Thyroid gland (tissue), 4 donors: ENCODE data around the gene LLPH. TPM values are rescaled to one million over a fixed set of nuclear protein-coding genes. Genes with fewer than 3 reads are reported as not detected.

Source experiments
- DNase-seq, 2 donors: peaks; one replicate each; pipeline ENCODE4 v3.0.0-alpha.2; 2019
- H3K27ac ChIP-seq, 3 donors: fragments of 200-600 bp; sonication (generic); 1 replicate in 2 of 3; 2 replicates in 1 of 3; pipeline ENCODE4 v1.5.1; 2016 to 2019; ENCODE audit warnings: mild to moderate bottlenecking in 1 of 3, moderate library complexity in 1 of 3
- H3K27me3 ChIP-seq: fragments of 200-600 bp; sonication (generic); one replicate; pipeline ENCODE4 v1.5.1; 2019
- H3K36me3 ChIP-seq, 2 donors: fragments of 200-600 bp; sonication (generic); one replicate each; pipeline ENCODE4 v1.5.1; 2016 to 2019
- H3K4me1 ChIP-seq, 2 donors: fragments of 200-600 bp; sonication (generic); one replicate each; pipeline ENCODE4 v1.5.1; 2017 to 2019
- H3K4me3 ChIP-seq, 3 donors: fragments of 200-600 bp; sonication (generic); replicated peaks in 1 of 3; 1 replicate in 2 of 3; 2 replicates in 1 of 3; pipeline ENCODE4 v1.5.1; 2016; ENCODE audit warnings: mild to moderate bottlenecking in 1 of 3
- H3K9me3 ChIP-seq: fragments of 200-600 bp; sonication (generic); one replicate; pipeline ENCODE4 v1.5.1; 2017
- POLR2A ChIP-seq, 2 donors: fragments of 450-650 bp; IDR thresholded peaks; one replicate each; pipeline ENCODE4 v1.6.1; 2017; ENCODE audit warnings: antibody characterized with exemption in 2 of 2, mild to moderate bottlenecking in 2 of 2, moderate library complexity in 1 of 2
- WGBS, 2 donors: methylation state at CpG; one replicate each; pipeline ENCODE4 v1.1.5; 2017; 5-methylcytosine and 5-hydroxymethylcytosine counted together
- intact Hi-C: fragments of 100-400 bp; cut with DNase I; formaldehyde crosslinking; loops from one replicate; pipeline ENCODE4 v1.15.1; 2023
- total RNA-seq, 4 donors: library from RNA; depleted of rRNA; stranded (reverse); fragments of >200 nt; gene quantifications; one replicate each; pipeline ENCODE4 v1.2.3, GENCODE V29; 2016
- TF ChIP-seq, protein P1 (sequence below), 6 experiments: fragments of 200-600 bp in 3 of 6; fragments of 450-650 bp in 3 of 6; sonication (generic) in 3 of 6; IDR thresholded peaks; one replicate each; pipeline ENCODE4 v1.5.1; 2016 to 2019; ENCODE audit warnings: antibody characterized with exemption in 6 of 6, mild to moderate bottlenecking in 2 of 6, inconsistent platforms in 1 of 6, moderate library complexity in 1 of 6

The LLPH gene
- total RNA-seq, 4 donors from 2014 or later: 4.5 to 15.0 (median 6.3) TPM

DNA sequence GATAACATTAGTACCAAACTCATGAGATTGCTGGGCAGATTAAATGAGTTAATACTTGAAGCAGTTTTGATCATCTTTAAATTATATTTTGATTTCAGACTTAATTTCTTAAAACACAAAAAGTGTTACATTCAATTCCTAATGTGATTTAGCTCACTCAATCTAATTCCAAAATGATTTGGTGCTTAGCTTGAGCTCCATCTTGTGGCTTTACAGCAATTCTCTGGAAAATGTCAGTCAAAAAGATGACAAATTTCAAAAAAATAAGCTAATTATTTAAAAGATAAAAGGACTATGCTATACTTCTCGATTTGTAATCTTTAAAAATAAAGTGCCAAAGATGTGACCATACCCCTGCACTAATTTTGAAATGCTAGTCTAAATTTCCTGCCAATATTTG lies 10.1 kb downstream of the LLPH start:
- Histone ChIP-seq H3K27me3 (no peaks in the 10 kb centered on the region), H3K4me3 (no peak overlapping the region), H3K36me3 (peaks cover 7 to 15% of the 10 kb centered on the region in 2 donors), H3K27ac (no peak overlapping the region), H3K9me3 (no peaks in the 10 kb centered on the region), H3K4me1 (no peaks in the 10 kb centered on the region)
- DNase-seq: no peak
- WGBS, 2 donors: 78 to 96% methylated on average over 1 of the region's 1 CpG
- TF ChIP-seq, protein P1, sequence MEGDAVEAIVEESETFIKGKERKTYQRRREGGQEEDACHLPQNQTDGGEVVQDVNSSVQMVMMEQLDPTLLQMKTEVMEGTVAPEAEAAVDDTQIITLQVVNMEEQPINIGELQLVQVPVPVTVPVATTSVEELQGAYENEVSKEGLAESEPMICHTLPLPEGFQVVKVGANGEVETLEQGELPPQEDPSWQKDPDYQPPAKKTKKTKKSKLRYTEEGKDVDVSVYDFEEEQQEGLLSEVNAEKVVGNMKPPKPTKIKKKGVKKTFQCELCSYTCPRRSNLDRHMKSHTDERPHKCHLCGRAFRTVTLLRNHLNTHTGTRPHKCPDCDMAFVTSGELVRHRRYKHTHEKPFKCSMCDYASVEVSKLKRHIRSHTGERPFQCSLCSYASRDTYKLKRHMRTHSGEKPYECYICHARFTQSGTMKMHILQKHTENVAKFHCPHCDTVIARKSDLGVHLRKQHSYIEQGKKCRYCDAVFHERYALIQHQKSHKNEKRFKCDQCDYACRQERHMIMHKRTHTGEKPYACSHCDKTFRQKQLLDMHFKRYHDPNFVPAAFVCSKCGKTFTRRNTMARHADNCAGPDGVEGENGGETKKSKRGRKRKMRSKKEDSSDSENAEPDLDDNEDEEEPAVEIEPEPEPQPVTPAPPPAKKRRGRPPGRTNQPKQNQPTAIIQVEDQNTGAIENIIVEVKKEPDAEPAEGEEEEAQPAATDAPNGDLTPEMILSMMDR (IDR thresholded peaks at IDR 0.05): no peak
- no peak for TF ChIP-seq POLR2A (IDR thresholded peaks at IDR 0.05)
- intact Hi-C loops: no loop called here

- H3K27me3 ChIP-seq: no peaks in the 10 kb centered on the region
- DNase-seq: no peak
- no peak overlapping the region for H3K4me3 ChIP-seq
- intact Hi-C loops: no loop called here
- TF ChIP-seq, protein P1 (IDR thresholded peaks at IDR 0.05): no peak
- no peak for TF ChIP-seq POLR2A (IDR thresholded peaks at IDR 0.05)
- H3K36me3 ChIP-seq: peaks cover 7 to 15% of the 10 kb centered on the region in 2 donors
- H3K4me1 ChIP-seq: no peaks in the 10 kb centered on the region
- no peaks in the 10 kb centered on the region for H3K9me3 ChIP-seq
- WGBS, 2 donors: 91 to 92% methylated on average over 1 of the region's 1 CpG
- H3K27ac ChIP-seq: no peak overlapping the region
These were observed 10.7 kb downstream of the LLPH start for GRCh38 chr12:66119870-66120241.

DNA sequence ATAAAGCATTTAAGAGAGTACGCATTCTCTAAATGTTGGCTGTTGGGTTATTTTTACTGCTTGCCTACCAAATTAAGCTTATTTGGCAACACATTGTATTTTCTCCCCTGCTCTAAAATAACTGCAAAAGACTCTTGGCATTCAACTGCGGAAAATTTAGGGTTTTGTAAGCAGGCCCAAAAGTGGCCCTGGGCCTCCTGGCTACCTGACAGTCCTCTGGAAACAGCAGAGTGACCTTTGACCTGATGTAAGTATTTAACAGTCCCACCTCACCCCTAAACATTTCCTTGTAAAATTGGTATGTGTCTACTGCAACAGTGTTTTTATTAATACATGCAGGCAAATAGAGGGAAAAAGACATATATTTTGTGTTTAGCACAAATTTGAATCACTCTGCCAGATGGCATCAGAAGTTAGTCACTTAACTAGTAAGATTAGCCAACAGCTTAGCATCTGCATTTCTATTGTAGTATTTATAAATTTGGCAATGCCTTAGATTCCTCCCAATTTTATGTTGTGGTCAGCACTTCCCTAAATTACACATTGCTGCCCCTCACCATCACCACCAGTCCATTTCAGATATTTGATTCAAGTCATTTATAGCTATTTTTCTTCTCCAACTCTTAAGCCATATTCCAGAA lies 11.2 kb downstream of the LLPH start:
- no peak for DNase-seq
- intact Hi-C loops: no loop called here
- H3K4me3 ChIP-seq: no peak overlapping the region
- no peak for TF ChIP-seq POLR2A (IDR thresholded peaks at IDR 0.05)
- TF ChIP-seq, protein P1 (IDR thresholded peaks at IDR 0.05): no peak
- H3K36me3 ChIP-seq: peaks cover 5 to 12% of the 10 kb centered on the region in 2 donors
- no peaks in the 10 kb centered on the region for H3K4me1 ChIP-seq
- 89 to 95% methylated on average over 2 of the region's 2 CpGs for WGBS, 2 donors
- no peaks in the 10 kb centered on the region for H3K9me3 ChIP-seq
- H3K27me3 ChIP-seq: no peaks in the 10 kb centered on the region
- no peak overlapping the region for H3K27ac ChIP-seq

- intact Hi-C loops: no loop called here
- TF ChIP-seq, protein P1 (IDR thresholded peaks at IDR 0.05): no peak
- no peak for TF ChIP-seq POLR2A (IDR thresholded peaks at IDR 0.05)
- Histone ChIP-seq H3K36me3 (peaks cover 3 to 5% of the 10 kb centered on the region in 2 donors), H3K27me3 (no peaks in the 10 kb centered on the region), H3K9me3 (no peaks in the 10 kb centered on the region), H3K4me3 (no peak overlapping the region), H3K4me1 (no peaks in the 10 kb centered on the region), H3K27ac (no peak overlapping the region)
- 93 to 94% methylated on average over 9 of the region's 9 CpGs for WGBS, 2 donors
- DNase-seq: no peak
These were observed 12.2 kb downstream of the LLPH start for GRCh38 chr12:66118240-66118891.

- H3K4me3 ChIP-seq: no peak overlapping the region
- no peaks in the 10 kb centered on the region for H3K4me1 ChIP-seq
- no peak overlapping the region for H3K27ac ChIP-seq
- no peaks in the 10 kb centered on the region for H3K27me3 ChIP-seq
- no peak for TF ChIP-seq POLR2A (IDR thresholded peaks at IDR 0.05)
- TF ChIP-seq, protein P1 (IDR thresholded peaks at IDR 0.05): no peak
- intact Hi-C loops: no loop called here
- WGBS, 2 donors: 90 to 98% methylated on average over 2 of the region's 2 CpGs
- no peaks in the 10 kb centered on the region for H3K9me3 ChIP-seq
- H3K36me3 ChIP-seq: no peaks in the 10 kb centered on the region
- DNase-seq: no peak
These were observed 13.3 kb downstream of the LLPH start for GRCh38 chr12:66117242-66117641.
